ENCODE results near the gene EMD. TPM values are rescaled to one million over a fixed set of nuclear protein-coding genes. Genes with fewer than 3 reads are reported as not detected.

Gene EMD
- total and polyA plus RNA-seq, 2 donors (not counting 1 experiment from before 2014, with no cell fraction given), result 81.7 to 132 TPM

- POLR2A ChIA-PET, result no interaction called here
- Histone ChIP-seq H3K4me2 (replicated peaks; ENCODE audit: low read depth, low read length, poor library complexity, severe bottlenecking) (no peak overlapping the region), H3K27ac (ENCODE audit: low read length in 2 of 2) (no peak overlapping the region), H4K20me1 (ENCODE audit: control insufficient read depth, insufficient read depth, low read length, poor library complexity, severe bottlenecking) (peaks cover 51% of the 10 kb centered on the region), H3K4me3 (ENCODE audit: control extremely low read depth in 1 of 5, extremely low read depth in 1 of 5, insufficient read depth in 1 of 5, low read depth in 2 of 5, low read length in 4 of 5) (no peak overlapping the region), H3K27me3 (replicated peaks in 1 of 4; ENCODE audit: control extremely low read depth in 1 of 4, control insufficient read depth in 3 of 4, insufficient read depth in 4 of 4, low read length in 3 of 4) (no peaks in the 10 kb centered on the region), H3K4me1 (ENCODE audit: control insufficient read depth in 2 of 2, insufficient read depth in 2 of 2, low read length in 2 of 2) (peaks cover 26 to 32% of the 10 kb centered on the region in 2 donors), H2AFZ (ENCODE audit: insufficient read depth, low read depth, low read length, poor library complexity, severe bottlenecking) (no peak overlapping the region), H3K9me3 (ENCODE audit: control extremely low read depth in 1 of 3, control insufficient read depth in 2 of 3, insufficient read depth in 1 of 3, low read length in 2 of 3) (no peaks in the 10 kb centered on the region), H3K9ac (ENCODE audit: low read length) (no peak overlapping the region), H3K36me3 (replicated peaks in 1 of 2; ENCODE audit: control extremely low read depth in 1 of 2, control insufficient read depth in 1 of 2, extremely low read depth in 1 of 2, insufficient read depth in 2 of 2, low read length in 1 of 2) (peaks cover 0 to 87% of the 10 kb centered on the region in 2 experiments), H3K79me2 (ENCODE audit: control insufficient read depth, insufficient read depth, low read length) (peaks cover 15% of the 10 kb centered on the region)
- no peak overlapping the region for H3K4me3 Mint-ChIP-seq
- CTCF ChIA-PET, result interaction anchor here (1.0 kb wide), 1 partner anchor 18 kb away, joined by 4 read pairs; no protein-coding TSS in a partner anchor
- intact Hi-C loops (cut with micrococcal nuclease), result no loop called here
- no peaks in the 10 kb centered on the region for H3K27me3 Mint-ChIP-seq
- H3K9me3 Mint-ChIP-seq (ENCODE audit: insufficient read depth), result no peaks in the 10 kb centered on the region
- peaks cover 22% of the 10 kb centered on the region for H3K4me1 Mint-ChIP-seq
- TF ChIP-seq EZH2 (IDR thresholded peaks at IDR 0.05; ENCODE audit: borderline replicate concordance, insufficient read depth, low read depth, low read length, poor library complexity, severe bottlenecking) (no peak), CTCF (IDR thresholded peaks at IDR 0.05) (no peak)
- no peak overlapping the region for H3K27ac Mint-ChIP-seq
- DNase-seq (no peak), ATAC-seq (ENCODE audit: low read depth) (no peak)
- 94% methylated on average over 12 of the region's 30 CpGs for WGBS (ENCODE audit: insufficient coverage)
Measured at GRCh38 chrX:154355094-154355775, 23.9 kb upstream of the EMD start.

GRCh38 chrX:154355776-154356140, 23.3 kb upstream of the EMD start:
- H3K27ac ChIP-seq (ENCODE audit: low read length in 2 of 2), result no peak overlapping the region
- no peak for DNase-seq
- H3K27me3 ChIP-seq (replicated peaks in 1 of 4; ENCODE audit: control extremely low read depth in 1 of 4, control insufficient read depth in 3 of 4, insufficient read depth in 4 of 4, low read length in 3 of 4), result no peaks in the 10 kb centered on the region
- WGBS (ENCODE audit: insufficient coverage), result 90% methylated on average over 11 of the region's 12 CpGs
- peaks cover 22% of the 10 kb centered on the region for H3K4me1 Mint-ChIP-seq
- no peaks in the 10 kb centered on the region for H3K27me3 Mint-ChIP-seq
- no peak overlapping the region for H2AFZ ChIP-seq (ENCODE audit: insufficient read depth, low read depth, low read length, poor library complexity, severe bottlenecking)
- peaks cover 20 to 27% of the 10 kb centered on the region in 2 donors for H3K4me1 ChIP-seq (ENCODE audit: control insufficient read depth in 2 of 2, insufficient read depth in 2 of 2, low read length in 2 of 2)
- peaks cover 54% of the 10 kb centered on the region for H4K20me1 ChIP-seq (ENCODE audit: control insufficient read depth, insufficient read depth, low read length, poor library complexity, severe bottlenecking)
- H3K9me3 ChIP-seq (ENCODE audit: control extremely low read depth in 1 of 3, control insufficient read depth in 2 of 3, insufficient read depth in 1 of 3, low read length in 2 of 3), result no peaks in the 10 kb centered on the region
- H3K36me3 ChIP-seq (replicated peaks in 1 of 2; ENCODE audit: control extremely low read depth in 1 of 2, control insufficient read depth in 1 of 2, extremely low read depth in 1 of 2, insufficient read depth in 2 of 2, low read length in 1 of 2), result peaks cover 0 to 86% of the 10 kb centered on the region in 2 experiments
- no peak for ATAC-seq (ENCODE audit: low read depth)
- H3K4me2 ChIP-seq (replicated peaks; ENCODE audit: low read depth, low read length, poor library complexity, severe bottlenecking), result no peak overlapping the region
- intact Hi-C loops (cut with micrococcal nuclease), result no loop called here
- ChIA-PET CTCF (interaction anchor here (1.0 kb wide), 1 partner anchor 18 kb away, joined by 4 read pairs; no protein-coding TSS in a partner anchor), POLR2A (no interaction called here)
- H3K27ac Mint-ChIP-seq, result no peak overlapping the region
- no peaks in the 10 kb centered on the region for H3K9me3 Mint-ChIP-seq (ENCODE audit: insufficient read depth)
- H3K79me2 ChIP-seq (ENCODE audit: control insufficient read depth, insufficient read depth, low read length), result peaks cover 19% of the 10 kb centered on the region
- no peak for TF ChIP-seq EZH2 (IDR thresholded peaks at IDR 0.05; ENCODE audit: borderline replicate concordance, insufficient read depth, low read depth, low read length, poor library complexity, severe bottlenecking)
- no peak for TF ChIP-seq CTCF (IDR thresholded peaks at IDR 0.05)
- no peak overlapping the region for H3K4me3 ChIP-seq (ENCODE audit: control extremely low read depth in 1 of 5, extremely low read depth in 1 of 5, insufficient read depth in 1 of 5, low read depth in 2 of 5, low read length in 4 of 5)
- H3K9ac ChIP-seq (ENCODE audit: low read length), result no peak overlapping the region
- no peak overlapping the region for H3K4me3 Mint-ChIP-seq

Measured in B cell (primary cell).